Caco-2 (cell line): ENCODE data around the gene MPLKIP. TPM values are rescaled to one million over a fixed set of nuclear protein-coding genes. Genes with fewer than 3 reads are reported as not detected.

Experiments used
- BruUV-seq: library from RNA; stranded (reverse); fragments of 400-500 nt; replicated peaks from 2 replicates; lab custom pipeline; 2021; lab: Mats Ljungman, UMichigan
- CTCF ChIA-PET: fragments of 300-600 bp; sonication (Branson Sonifier 250); formaldehyde crosslinking; loops from one replicate; lab custom pipeline; 2022; ENCODE audit warnings: antibody characterized with exemption; lab: Charles Lee
- POLR2A ChIA-PET: fragments of 300-600 bp; sonication (Branson Sonifier 250); formaldehyde crosslinking; loops from one replicate; lab custom pipeline; 2022; ENCODE audit warnings: antibody characterized with exemption; lab: Charles Lee
- DNase-seq, 2 experiments: peaks; one replicate each; pipeline versions ENCODE4 v3.0.0 to v3.0.0-alpha.2; 2020 to 2022
- H3K27me3 ChIP-seq: replicated peaks from 2 replicates; pipeline ENCODE4 v1.6.0; 2011; ENCODE audit warnings: low read length; ENCODE audit not compliant: control insufficient read depth, insufficient read depth
- H3K36me3 ChIP-seq: 2 replicates; pipeline ENCODE4 v1.5.1; 2011; ENCODE audit warnings: low read length; ENCODE audit not compliant: control insufficient read depth, insufficient read depth
- H3K4me1 ChIP-seq: fragments of 250-450 bp; sonication (Bioruptor Pico); 2 replicates; pipeline ENCODE4 v1.5.1; 2020; ENCODE audit warnings: mild to moderate bottlenecking
- H3K4me3 ChIP-seq: 2 replicates; pipeline ENCODE4 v1.5.1; 2011; ENCODE audit warnings: low read depth, mild to moderate bottlenecking, control low read depth, low read length
- H3K9me3 ChIP-seq: fragments of 250-450 bp; sonication (Bioruptor Pico); 2 replicates; pipeline ENCODE4 v1.5.1; 2020; ENCODE audit warnings: mild to moderate bottlenecking, moderate library complexity
- H3K27ac Mint-ChIP-seq: one replicate; pipeline ENCODE4 v1.8.0; 2022; ENCODE audit warnings: mixed read lengths; ENCODE audit not compliant: unreplicated experiment
- H3K27me3 Mint-ChIP-seq: one replicate; pipeline ENCODE4 v1.8.0; 2022; ENCODE audit warnings: mixed read lengths; ENCODE audit not compliant: insufficient read depth, unreplicated experiment
- H3K36me3 Mint-ChIP-seq: one replicate; pipeline ENCODE4 v1.8.0; 2022; ENCODE audit warnings: mild to moderate bottlenecking, mixed read lengths; ENCODE audit not compliant: insufficient read depth, unreplicated experiment
- H3K4me1 Mint-ChIP-seq: one replicate; pipeline ENCODE4 v1.8.0; 2022; ENCODE audit warnings: low read depth, mixed read lengths; ENCODE audit not compliant: unreplicated experiment
- H3K4me3 Mint-ChIP-seq: one replicate; pipeline ENCODE4 v1.8.0; 2022; ENCODE audit warnings: mild to moderate bottlenecking, moderate library complexity, mixed read lengths; ENCODE audit not compliant: unreplicated experiment
- H3K9me3 Mint-ChIP-seq: one replicate; pipeline ENCODE4 v1.8.0; 2022; ENCODE audit warnings: mixed read lengths; ENCODE audit not compliant: unreplicated experiment
- intact Hi-C: fragments of 100-400 bp; cut with micrococcal nuclease; formaldehyde crosslinking; loops from one replicate; pipeline ENCODE4 v1.10.0; 2022; ENCODE audit not compliant: unreplicated experiment
- total RNA-seq: library from RNA; stranded (reverse); gene quantifications from 2 replicates; pipeline ENCODE4 v1.2.3, GENCODE V29; 2022
- TF ChIP-seq, protein P1 (sequence below), 2 experiments: fragments of 200-600 bp in 1 of 2; IDR thresholded peaks; 1 replicate in 1 of 2; 2 replicates in 1 of 2; pipeline versions ENCODE4 v1.5.1 to v1.8.0; 2011 to 2022; ENCODE audit warnings: antibody characterized with exemption in 1 of 2, control low read depth in 1 of 2, inconsistent platforms in 1 of 2, low read depth in 1 of 2, low read length in 1 of 2, mild to moderate bottlenecking in 1 of 2, moderate library complexity in 1 of 2; ENCODE audit not compliant: insufficient read depth in 1 of 2, severe bottlenecking in 1 of 2, unreplicated experiment in 1 of 2

MPLKIP gene
- total RNA-seq, 1 experiment from 2014 or later: 34.0 TPM

DNA sequence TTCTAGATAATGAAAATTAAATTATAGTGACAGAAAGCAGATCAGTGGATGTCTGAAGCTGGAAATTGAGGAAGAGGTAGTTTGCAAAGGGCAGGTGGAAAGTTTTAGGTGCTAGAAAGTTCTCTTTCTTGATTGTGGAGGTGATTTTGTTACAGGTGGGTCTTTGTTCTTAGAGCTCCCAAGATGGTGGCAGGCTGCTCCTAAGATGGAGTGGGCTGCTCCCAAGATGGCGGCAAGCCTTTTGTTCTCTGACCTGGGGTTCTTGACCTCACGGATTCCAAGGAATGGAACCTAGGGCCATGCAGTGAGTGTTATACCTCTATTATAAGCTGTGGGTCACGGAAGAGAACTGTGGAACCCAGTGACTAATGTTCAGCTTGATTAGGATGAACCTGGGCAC is 32.9 kb upstream of the MPLKIP start:
- CTCF ChIA-PET: no interaction called here
- intact Hi-C loops: no loop called here

GRCh38 chr7:40165216-40165615 is 30.8 kb upstream of the MPLKIP start:
- BruUV-seq: no TSS peak
- TF ChIP-seq, protein P1, sequence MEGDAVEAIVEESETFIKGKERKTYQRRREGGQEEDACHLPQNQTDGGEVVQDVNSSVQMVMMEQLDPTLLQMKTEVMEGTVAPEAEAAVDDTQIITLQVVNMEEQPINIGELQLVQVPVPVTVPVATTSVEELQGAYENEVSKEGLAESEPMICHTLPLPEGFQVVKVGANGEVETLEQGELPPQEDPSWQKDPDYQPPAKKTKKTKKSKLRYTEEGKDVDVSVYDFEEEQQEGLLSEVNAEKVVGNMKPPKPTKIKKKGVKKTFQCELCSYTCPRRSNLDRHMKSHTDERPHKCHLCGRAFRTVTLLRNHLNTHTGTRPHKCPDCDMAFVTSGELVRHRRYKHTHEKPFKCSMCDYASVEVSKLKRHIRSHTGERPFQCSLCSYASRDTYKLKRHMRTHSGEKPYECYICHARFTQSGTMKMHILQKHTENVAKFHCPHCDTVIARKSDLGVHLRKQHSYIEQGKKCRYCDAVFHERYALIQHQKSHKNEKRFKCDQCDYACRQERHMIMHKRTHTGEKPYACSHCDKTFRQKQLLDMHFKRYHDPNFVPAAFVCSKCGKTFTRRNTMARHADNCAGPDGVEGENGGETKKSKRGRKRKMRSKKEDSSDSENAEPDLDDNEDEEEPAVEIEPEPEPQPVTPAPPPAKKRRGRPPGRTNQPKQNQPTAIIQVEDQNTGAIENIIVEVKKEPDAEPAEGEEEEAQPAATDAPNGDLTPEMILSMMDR (IDR thresholded peaks at IDR 0.05; ENCODE audit: insufficient read depth in 1 of 2, low read depth in 1 of 2, low read length in 1 of 2, severe bottlenecking in 1 of 2, unreplicated experiment in 1 of 2): no peak

More for the DNA sequence above, 32.9 kb upstream of the MPLKIP start:
- POLR2A ChIA-PET: no interaction called here
- H3K4me1 ChIP-seq: no peaks in the 10 kb centered on the region
- no peak overlapping the region for H3K4me3 ChIP-seq
- no peak for DNase-seq
- TF ChIP-seq, protein P1 (IDR thresholded peaks at IDR 0.05; ENCODE audit: insufficient read depth in 1 of 2, low read depth in 1 of 2, low read length in 1 of 2, severe bottlenecking in 1 of 2, unreplicated experiment in 1 of 2): no peak
- Mint-ChIP-seq H3K4me3 (no peak overlapping the region), H3K4me1 (no peaks in the 10 kb centered on the region), H3K27ac (no peak overlapping the region), H3K9me3 (no peaks in the 10 kb centered on the region), H3K36me3 (no peaks in the 10 kb centered on the region), H3K27me3 (no peaks in the 10 kb centered on the region)
- BruUV-seq: no TSS peak
- H3K9me3 ChIP-seq: no peaks in the 10 kb centered on the region
- H3K27me3 ChIP-seq: no peaks in the 10 kb centered on the region
- H3K36me3 ChIP-seq: no peaks in the 10 kb centered on the region

GRCh38 chr7:40162516-40162915 is 28.1 kb upstream of the MPLKIP start:
- no TSS peak for BruUV-seq
- DNase-seq: no peak
- no peaks in the 10 kb centered on the region for H3K27me3 Mint-ChIP-seq
- Histone ChIP-seq H3K4me1 (no peaks in the 10 kb centered on the region), H3K9me3 (no peaks in the 10 kb centered on the region), H3K36me3 (no peaks in the 10 kb centered on the region), H3K4me3 (no peak overlapping the region), H3K27me3 (no peaks in the 10 kb centered on the region)
- no peaks in the 10 kb centered on the region for H3K4me1 Mint-ChIP-seq
- POLR2A ChIA-PET: no interaction called here
- no peaks in the 10 kb centered on the region for H3K9me3 Mint-ChIP-seq
- CTCF ChIA-PET: no interaction called here
- H3K36me3 Mint-ChIP-seq: no peaks in the 10 kb centered on the region
- H3K4me3 Mint-ChIP-seq: no peak overlapping the region
- H3K27ac Mint-ChIP-seq: no peak overlapping the region
- TF ChIP-seq, protein P1 (IDR thresholded peaks at IDR 0.05; ENCODE audit: insufficient read depth in 1 of 2, low read depth in 1 of 2, low read length in 1 of 2, severe bottlenecking in 1 of 2, unreplicated experiment in 1 of 2): no peak
- intact Hi-C loops: no loop called here

More at GRCh38 chr7:40165216-40165615, 30.8 kb upstream of the MPLKIP start:
- POLR2A ChIA-PET: no interaction called here
- no peak overlapping the region for H3K27ac Mint-ChIP-seq
- no peaks in the 10 kb centered on the region for H3K27me3 Mint-ChIP-seq
- no peak for DNase-seq
- H3K4me3 Mint-ChIP-seq: no peak overlapping the region
- no peaks in the 10 kb centered on the region for H3K36me3 Mint-ChIP-seq
- Histone ChIP-seq H3K9me3 (no peaks in the 10 kb centered on the region), H3K4me3 (no peak overlapping the region), H3K4me1 (no peaks in the 10 kb centered on the region), H3K27me3 (no peaks in the 10 kb centered on the region), H3K36me3 (no peaks in the 10 kb centered on the region)
- H3K4me1 Mint-ChIP-seq: no peaks in the 10 kb centered on the region
- no peaks in the 10 kb centered on the region for H3K9me3 Mint-ChIP-seq
- CTCF ChIA-PET: no interaction called here
- intact Hi-C loops: no loop called here
